HCT116 (cell line): ENCODE results near the gene LGR6. TPM values are rescaled to one million over a fixed set of nuclear protein-coding genes. Genes with fewer than 3 reads are reported as not detected.
"Not testable (repeated sequence)": the region's sequence is repeated elsewhere in the genome, so short reads cannot be mapped to it uniquely, and the experiment has no call there.

Experiments used
- ATAC-seq: fragments of 200-7000 bp; cut with Tn5 transposase; 2 replicates; pipeline ENCODE4 v1.9.1; 2020; ENCODE audit warnings: mild to moderate bottlenecking, moderate library complexity
- BruUV-seq: library from RNA; stranded (reverse); fragments of 400-500 nt; replicated peaks from 2 replicates; lab custom pipeline; 2021; lab: Mats Ljungman, UMichigan
- CTCF ChIA-PET: fragments of 300-600 bp; sonication (Branson Sonifier 250); formaldehyde crosslinking; loops from one replicate; lab custom pipeline; 2021; ENCODE audit warnings: antibody characterized with exemption; lab: Charles Lee
- POLR2A ChIA-PET: fragments of 300-600, 350-600 bp; sonication (Branson Sonifier 250); formaldehyde crosslinking; loops from one replicate; lab custom pipeline; 2021; ENCODE audit warnings: antibody characterized with exemption; lab: Charles Lee
- RAD21 ChIA-PET, 2 experiments: fragments of 300-600 bp; sonication (Branson Sonifier 250); formaldehyde crosslinking; loops; one replicate each; lab custom pipeline; 2023; ENCODE audit warnings: low total read pairs in 2 of 2; ENCODE audit not compliant: uncharacterized antibody in 2 of 2, unreplicated experiment in 2 of 2, low non-redundant PET in 1 of 2; lab: Charles Lee
- DNase-seq: peaks from one replicate; pipeline ENCODE4 v3.0.0-alpha.2; 2010; ENCODE audit warnings: low read depth, low spot score
- H2AFZ ChIP-seq: fragments of 200-600 bp; shearing (Covaris generic), sonication (generic); 2 replicates; pipeline ENCODE4 v1.6.1; 2017; ENCODE audit warnings: low read depth, mixed run types, mixed read lengths, antibody characterized with exemption, low read length; ENCODE audit not compliant: poor library complexity, severe bottlenecking
- H3K27ac ChIP-seq: 2 replicates; pipeline ENCODE4 v1.5.1; 2012; ENCODE audit warnings: low read depth, low read length
- H3K27me3 ChIP-seq: fragments of 200-600 bp; sonication (generic); 2 replicates; pipeline ENCODE4 v1.6.1; 2016; ENCODE audit warnings: mixed run types, low read length, mixed read lengths; ENCODE audit not compliant: insufficient read depth
- H3K36me3 ChIP-seq, 2 experiments: fragments of 200-500 bp in 1 of 2; fragments of 200-600 bp in 1 of 2; sonication (Bioruptor generic) in 1 of 2; sonication (generic) in 1 of 2; 2 replicates each; pipeline versions ENCODE4 v1.5.1 to v1.6.1; 2014 to 2016; ENCODE audit warnings: low read length in 2 of 2, inconsistent platforms in 1 of 2, mixed read lengths in 1 of 2, mixed run types in 1 of 2; ENCODE audit not compliant: insufficient read depth in 2 of 2, control insufficient read depth in 1 of 2
- H3K4me1 ChIP-seq, 2 experiments: fragments of 200-600 bp in 1 of 2; sonication (generic) in 1 of 2; 2 replicates each; pipeline versions ENCODE4 v1.5.1 to v1.6.1; 2012 to 2017; ENCODE audit warnings: low read length in 2 of 2, inconsistent platforms in 1 of 2, mild to moderate bottlenecking in 1 of 2, mixed read lengths in 1 of 2, mixed run types in 1 of 2, moderate library complexity in 1 of 2; ENCODE audit not compliant: insufficient read depth in 2 of 2, control insufficient read depth in 1 of 2
- H3K4me2 ChIP-seq: fragments of 200-600 bp; sonication (generic); 2 replicates; pipeline ENCODE4 v1.6.1; 2017; ENCODE audit warnings: mixed run types, low read length, mixed read lengths
- H3K4me3 ChIP-seq, 2 experiments: fragments of 200-600 bp in 1 of 2; sonication (generic) in 1 of 2; replicated peaks in 1 of 2; 2 replicates each; pipeline ENCODE4 v1.5.1; 2011 to 2016; ENCODE audit warnings: low read length in 2 of 2, control low read depth in 1 of 2, low read depth in 1 of 2, mild to moderate bottlenecking in 1 of 2, mixed read lengths in 1 of 2, mixed run types in 1 of 2
- H3K79me2 ChIP-seq: fragments of 200-600 bp; sonication (generic); 2 replicates; pipeline ENCODE4 v1.6.1; 2017; ENCODE audit warnings: mild to moderate bottlenecking, mixed run types, low read length, moderate library complexity, mixed read lengths; ENCODE audit not compliant: insufficient read depth
- H3K9ac ChIP-seq: fragments of 200-600 bp; sonication (generic); 2 replicates; pipeline ENCODE4 v1.6.1; 2016; ENCODE audit warnings: low read length, mixed read lengths
- H3K9me2 ChIP-seq: fragments of 200-600 bp; sonication (generic), shearing (Covaris generic); 2 replicates; pipeline ENCODE4 v1.6.1; 2017; ENCODE audit warnings: mixed run types, mild to moderate bottlenecking, moderate library complexity; ENCODE audit not compliant: insufficient read depth
- H3K9me3 ChIP-seq, 2 experiments: fragments of 200-500 bp in 1 of 2; fragments of 200-600 bp in 1 of 2; sonication (Bioruptor generic) in 1 of 2; sonication (generic) in 1 of 2; 2 replicates each; pipeline ENCODE4 v1.6.1; 2014 to 2017; ENCODE audit warnings: low read length in 2 of 2, mixed read lengths in 2 of 2, inconsistent platforms in 1 of 2, low read depth in 1 of 2, mild to moderate bottlenecking in 1 of 2, mixed run types in 1 of 2, moderate library complexity in 1 of 2; ENCODE audit not compliant: control insufficient read depth in 1 of 2, insufficient read depth in 1 of 2
- H4K20me1 ChIP-seq: fragments of 200-600 bp; sonication (generic), shearing (Covaris generic); 2 replicates; pipeline ENCODE4 v1.6.1; 2017; ENCODE audit warnings: mixed run types, mild to moderate bottlenecking, moderate library complexity; ENCODE audit not compliant: insufficient read depth
- ATF3 ChIP-seq: IDR thresholded peaks from 2 replicates; pipeline ENCODE4 v1.6.1; 2012
- CBX3 ChIP-seq: IDR thresholded peaks from 2 replicates; pipeline ENCODE4 v1.6.1; 2012; ENCODE audit warnings: low read depth
- CEBPB ChIP-seq: IDR thresholded peaks from 2 replicates; pipeline ENCODE4 v1.6.1; 2012; ENCODE audit warnings: low read depth
- ELF1 ChIP-seq: IDR thresholded peaks from 2 replicates; pipeline ENCODE4 v1.6.1; 2012; ENCODE audit warnings: low read depth, borderline replicate concordance
- EZH2phosphoT487 ChIP-seq: fragments of 200-600 bp; IDR thresholded peaks from 2 replicates; pipeline ENCODE4 v1.6.1; 2018; ENCODE audit warnings: antibody characterized with exemption, borderline replicate concordance
- MAX ChIP-seq: IDR thresholded peaks from 2 replicates; pipeline ENCODE4 v1.6.1; 2012
- POLR2A ChIP-seq: IDR thresholded peaks from 2 replicates; pipeline ENCODE4 v1.7.0; 2011; ENCODE audit warnings: borderline replicate concordance; ENCODE audit not compliant: insufficient read depth, insufficient read length; ENCODE audit errors: extremely low read depth
- POLR2AphosphoS5 ChIP-seq: IDR thresholded peaks from 2 replicates; pipeline ENCODE4 v1.6.1; 2011; ENCODE audit warnings: mild to moderate bottlenecking, low read depth, low read length, moderate library complexity
- SRF ChIP-seq: IDR thresholded peaks from 2 replicates; pipeline ENCODE4 v1.6.1; 2012; ENCODE audit warnings: low read depth
- TCF7L2 ChIP-seq: IDR thresholded peaks from 2 replicates; pipeline ENCODE4 v1.7.0; 2011; ENCODE audit warnings: borderline replicate concordance, inconsistent platforms; ENCODE audit not compliant: insufficient read depth, insufficient read length; ENCODE audit errors: extremely low read depth
- ZBTB33 ChIP-seq: IDR thresholded peaks from 2 replicates; pipeline ENCODE4 v1.6.1; 2011; ENCODE audit warnings: mild to moderate bottlenecking, low read length, moderate library complexity; ENCODE audit not compliant: insufficient replicate concordance; ENCODE audit errors: extremely low read depth
- intact Hi-C: fragments of 100-400 bp; cut with micrococcal nuclease; formaldehyde crosslinking; loops from 2 replicates; pipeline ENCODE4 v1.10.0; 2022
- total RNA-seq: library from RNA; stranded (reverse); gene quantifications from one replicate; pipeline ENCODE4 v1.2.1, GENCODE V29; 2021; ENCODE audit not compliant: unreplicated experiment

The LGR6 gene
- total RNA-seq, 1 experiment from 2014 or later, result 0.20 TPM

DNA sequence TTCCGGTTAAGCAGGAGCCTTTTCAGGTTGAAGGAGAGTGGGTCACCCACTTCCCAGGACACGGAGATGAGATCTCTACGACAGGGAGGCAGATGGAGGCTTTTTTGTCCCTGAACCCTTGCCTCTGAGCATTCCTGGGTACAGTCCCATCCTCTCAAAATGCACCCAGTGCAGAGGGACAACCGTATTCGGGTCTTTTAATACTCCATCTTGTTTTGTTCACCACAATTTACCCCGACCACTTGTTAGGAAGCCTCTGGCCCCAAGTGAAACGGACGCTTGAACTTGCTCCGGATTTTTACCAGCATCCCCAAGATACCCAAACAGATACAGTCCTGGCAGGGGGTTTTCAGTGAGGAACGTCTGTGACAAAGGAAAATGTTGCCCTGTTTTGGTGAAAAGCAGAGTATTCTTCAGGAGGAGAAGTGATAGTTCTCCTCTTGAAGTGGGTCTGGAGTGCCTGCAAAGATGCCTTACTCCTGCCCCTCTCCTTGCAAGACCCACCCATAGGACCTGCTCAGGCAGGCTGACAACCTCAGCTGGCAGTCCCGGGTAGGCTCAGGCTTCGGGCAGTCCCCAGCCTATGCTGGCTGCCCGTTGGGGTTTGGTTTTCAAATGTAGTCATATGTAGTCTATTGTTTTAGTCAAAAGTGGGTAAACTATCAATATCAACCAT, 48.4 kb upstream of the LGR6 start:
- Histone ChIP-seq H4K20me1 (no peaks in the 10 kb centered on the region), H3K27ac (peak overlapping the region; percentile 86; the same call in 1 of the 2 replicates), H2AFZ (peak overlapping the region; percentile 4), H3K4me1 (peaks cover 5 to 20% of the 10 kb centered on the region in 2 experiments; a peak in 3 of 4 replicates), H3K9me3 (no peaks in the 10 kb centered on the region), H3K4me3 (peak overlapping the region; percentile 77), H3K27me3 (no peaks in the 10 kb centered on the region), H3K79me2 (peaks cover 37% of the 10 kb centered on the region), H3K4me2 (peak overlapping the region; percentile 95), H3K36me3 (no peaks in the 10 kb centered on the region), H3K9ac (peak overlapping the region; percentile 83), H3K9me2 (no peaks in the 10 kb centered on the region)
- BruUV-seq, result TSS peak; percentile 78
- no peak for DNase-seq
- CTCF ChIA-PET, result interaction anchor here (1.1 kb wide), 1 partner anchor 10 kb away, joined by 13 read pairs; no protein-coding TSS in a partner anchor
- intact Hi-C loops, result no loop called here
- peak; percentile 20; the same call in 1 of the 2 replicates for ATAC-seq
- RAD21 ChIA-PET, result interaction anchor here in 1 of 2 experiments (0.7 kb wide), 1 partner anchor 56 kb away, joined by 3 read pairs; no protein-coding TSS in a partner anchor
- POLR2A ChIA-PET, result no interaction called here
- TF ChIP-seq EZH2phosphoT487 (no peak), POLR2A (no peak), ELF1 (no peak), POLR2AphosphoS5 (no peak), TCF7L2 (no peak), CEBPB (no peak), SRF (no peak), ATF3 (no peak), ZBTB33 (no peak), CBX3 (no peak), MAX (no peak)

GRCh38 chr1:202145744-202146140, 47.9 kb upstream of the LGR6 start:
- CTCF ChIA-PET, result interaction anchor here (0.6 to 1.1 kb wide), 2 partner anchors 9 to 574 kb away, joined by 3 to 13 read pairs; no protein-coding TSS in a partner anchor
- H3K79me2 ChIP-seq, result peaks cover 31% of the 10 kb centered on the region
- H4K20me1 ChIP-seq, H3K27me3 ChIP-seq, ATAC-seq, H3K9me2 ChIP-seq, H3K9me3 ChIP-seq, DNase-seq, H3K36me3 ChIP-seq, H3K4me3 ChIP-seq, H2AFZ ChIP-seq, POLR2A ChIA-PET, BruUV-seq, H3K27ac ChIP-seq, intact Hi-C loops: not testable (repeated sequence)
- H3K4me2 ChIP-seq, result peak overlapping the region; percentile 95
- H3K4me1 ChIP-seq, result peaks cover 5 to 20% of the 10 kb centered on the region in 2 experiments; a peak in 3 of 4 replicates
- RAD21 ChIA-PET, result interaction anchor here in 1 of 2 experiments (0.7 kb wide), 1 partner anchor 55 kb away, joined by 3 read pairs; no protein-coding TSS in a partner anchor
- H3K9ac ChIP-seq, result peak overlapping the region; percentile 83; the same call in 1 of the 2 replicates
